Neural progenitor cell (in vitro differentiated cells): ENCODE data around the gene WNT5B. TPM values are rescaled to one million over a fixed set of nuclear protein-coding genes. Genes with fewer than 3 reads are reported as not detected.

Experiments used
- DNase-seq: peaks from one replicate; pipeline ENCODE4 v3.0.0-alpha.2; 2016; ENCODE audit warnings: low spot score
- H2AFZ ChIP-seq: fragments of 200-600 bp; sonication (generic); replicated peaks from 2 replicates; pipeline ENCODE4 v1.6.1; 2016; ENCODE audit warnings: antibody characterized with exemption
- H3F3A ChIP-seq: fragments of 200-600 bp; sonication (generic); 2 replicates; pipeline ENCODE4 v1.6.1; 2016; ENCODE audit warnings: antibody characterized with exemption, low read depth
- H3K27ac ChIP-seq: fragments of 200-600 bp; sonication (generic); 2 replicates; pipeline ENCODE4 v1.5.1; 2016; ENCODE audit warnings: mild to moderate bottlenecking
- H3K27me3 ChIP-seq: fragments of 200-600 bp; sonication (generic); 2 replicates; pipeline ENCODE4 v1.6.1; 2016; ENCODE audit warnings: mild to moderate bottlenecking, moderate library complexity
- H3K36me3 ChIP-seq: fragments of 200-600 bp; sonication (generic); 2 replicates; pipeline ENCODE4 v1.5.1; 2016
- H3K4me1 ChIP-seq: fragments of 200-600 bp; sonication (generic); 2 replicates; pipeline ENCODE4 v1.6.1; 2016; ENCODE audit warnings: mixed run types
- H3K4me2 ChIP-seq: fragments of 200-600 bp; sonication (generic); 2 replicates; pipeline ENCODE4 v1.6.1; 2016
- H3K4me3 ChIP-seq: fragments of 200-600 bp; sonication (generic); 2 replicates; pipeline ENCODE4 v1.5.1; 2016
- H3K79me2 ChIP-seq: fragments of 200-600 bp; sonication (generic); 2 replicates; pipeline ENCODE4 v1.6.1; 2016; ENCODE audit warnings: low read depth
- H3K9ac ChIP-seq: fragments of 200-600 bp; sonication (generic); 2 replicates; pipeline ENCODE4 v1.6.1; 2016
- H3K9me3 ChIP-seq: fragments of 200-600 bp; sonication (generic); 2 replicates; pipeline ENCODE4 v1.5.1; 2016; ENCODE audit warnings: low read depth
- H4K20me1 ChIP-seq: fragments of 200-600 bp; sonication (generic); 2 replicates; pipeline ENCODE4 v1.6.1; 2016; ENCODE audit warnings: low read depth
- H3K27ac Mint-ChIP-seq: 3 replicates; pipeline ENCODE4 v1.8.0; 2021; ENCODE audit warnings: mixed read lengths
- H3K27me3 Mint-ChIP-seq: 2 replicates; pipeline ENCODE4 v1.8.0; 2022; ENCODE audit warnings: low read depth, mild to moderate bottlenecking, inconsistent platforms, moderate library complexity, mixed read lengths; ENCODE audit not compliant: insufficient read depth
- H3K36me3 Mint-ChIP-seq: 3 replicates; pipeline ENCODE4 v1.8.0; 2021; ENCODE audit warnings: mixed read lengths
- H3K4me1 Mint-ChIP-seq: 3 replicates; pipeline ENCODE4 v1.8.0; 2021; ENCODE audit warnings: mixed read lengths
- H3K4me3 Mint-ChIP-seq: 3 replicates; pipeline ENCODE4 v1.8.0; 2021; ENCODE audit warnings: mild to moderate bottlenecking, moderate library complexity, mixed read lengths
- H3K9me3 Mint-ChIP-seq: 3 replicates; pipeline ENCODE4 v1.8.0; 2020; ENCODE audit warnings: mixed read lengths
- EZH2 ChIP-seq: fragments of 200-600 bp; sonication (generic); IDR thresholded peaks from 2 replicates; pipeline ENCODE4 v1.6.1; 2017; ENCODE audit warnings: antibody characterized with exemption, mild to moderate bottlenecking, moderate library complexity
- EZH2phosphoT487 ChIP-seq: fragments of 200-600 bp; sonication (generic); IDR thresholded peaks from 2 replicates; pipeline ENCODE4 v1.6.1; 2017; ENCODE audit warnings: antibody characterized with exemption
- total RNA-seq: library from RNA; depleted of rRNA; stranded (reverse); fragments of >200 nt; gene quantifications from 2 replicates; pipeline ENCODE4 v1.2.3, GENCODE V29; 2015; ENCODE audit warnings: low replicate concordance
- TF ChIP-seq, protein P1 (sequence below): fragments of 200-600 bp; sonication (generic); IDR thresholded peaks from 2 replicates; pipeline ENCODE4 v1.5.1; 2017; ENCODE audit warnings: antibody characterized with exemption, mild to moderate bottlenecking

Gene WNT5B
- total RNA-seq, 1 donor from 2014 or later = 43.7 TPM

DNA sequence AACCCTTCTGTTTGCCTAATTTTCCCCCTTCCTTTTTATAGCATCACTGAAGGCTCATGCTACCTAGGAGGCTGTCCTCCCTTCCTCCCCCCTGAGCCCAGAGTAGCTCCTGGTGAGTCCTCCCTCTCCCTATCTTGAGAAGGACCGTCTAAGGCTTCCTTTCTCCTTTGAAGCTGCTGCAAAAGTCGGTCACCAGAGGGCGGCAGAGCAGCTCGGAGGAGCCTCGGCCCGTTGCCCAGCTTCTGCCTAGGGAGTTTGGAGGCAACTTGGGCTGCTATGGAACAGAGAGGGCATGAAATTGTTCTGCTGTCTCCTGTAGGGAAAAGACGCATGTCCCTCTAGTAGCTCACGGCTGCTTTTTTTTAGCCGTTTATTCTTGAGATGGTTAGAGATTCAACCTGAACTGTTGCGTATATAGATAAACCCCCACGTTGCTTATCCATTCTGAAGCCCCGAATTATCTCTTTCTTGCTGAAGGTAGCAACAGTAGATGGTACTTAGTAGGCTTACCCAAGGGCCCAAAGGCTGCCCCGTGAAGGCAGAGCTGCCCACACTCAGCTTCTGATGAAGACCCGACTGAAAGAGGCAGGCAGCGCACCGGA, 5.7 kb downstream of the WNT5B start:
- peaks cover 37% of the 10 kb centered on the region for H3K27me3 ChIP-seq
- H3K36me3 ChIP-seq = peaks cover 5% of the 10 kb centered on the region
- no peak overlapping the region for H2AFZ ChIP-seq
- H4K20me1 ChIP-seq = peaks cover 60% of the 10 kb centered on the region
- no peaks in the 10 kb centered on the region for H3K9me3 ChIP-seq
- Mint-ChIP-seq H3K9me3 (no peaks in the 10 kb centered on the region), H3K27ac (no peak overlapping the region), H3K4me1 (peaks cover 35% of the 10 kb centered on the region), H3K4me3 (no peak overlapping the region), H3K36me3 (peaks cover 14% of the 10 kb centered on the region), H3K27me3 (peaks cover 20% of the 10 kb centered on the region)
- TF ChIP-seq, protein P1, sequence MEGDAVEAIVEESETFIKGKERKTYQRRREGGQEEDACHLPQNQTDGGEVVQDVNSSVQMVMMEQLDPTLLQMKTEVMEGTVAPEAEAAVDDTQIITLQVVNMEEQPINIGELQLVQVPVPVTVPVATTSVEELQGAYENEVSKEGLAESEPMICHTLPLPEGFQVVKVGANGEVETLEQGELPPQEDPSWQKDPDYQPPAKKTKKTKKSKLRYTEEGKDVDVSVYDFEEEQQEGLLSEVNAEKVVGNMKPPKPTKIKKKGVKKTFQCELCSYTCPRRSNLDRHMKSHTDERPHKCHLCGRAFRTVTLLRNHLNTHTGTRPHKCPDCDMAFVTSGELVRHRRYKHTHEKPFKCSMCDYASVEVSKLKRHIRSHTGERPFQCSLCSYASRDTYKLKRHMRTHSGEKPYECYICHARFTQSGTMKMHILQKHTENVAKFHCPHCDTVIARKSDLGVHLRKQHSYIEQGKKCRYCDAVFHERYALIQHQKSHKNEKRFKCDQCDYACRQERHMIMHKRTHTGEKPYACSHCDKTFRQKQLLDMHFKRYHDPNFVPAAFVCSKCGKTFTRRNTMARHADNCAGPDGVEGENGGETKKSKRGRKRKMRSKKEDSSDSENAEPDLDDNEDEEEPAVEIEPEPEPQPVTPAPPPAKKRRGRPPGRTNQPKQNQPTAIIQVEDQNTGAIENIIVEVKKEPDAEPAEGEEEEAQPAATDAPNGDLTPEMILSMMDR = peak; percentile 80
- no peak for TF ChIP-seq EZH2phosphoT487
- no peak for TF ChIP-seq EZH2
- peaks cover 27% of the 10 kb centered on the region for H3K4me1 ChIP-seq
- DNase-seq = peak; percentile 71
- no peak overlapping the region for H3K9ac ChIP-seq
- no peak overlapping the region for H3K27ac ChIP-seq
- H3F3A ChIP-seq = peaks cover 27% of the 10 kb centered on the region
- no peak overlapping the region for H3K4me3 ChIP-seq
- H3K4me2 ChIP-seq = no peak overlapping the region
- H3K79me2 ChIP-seq = no peaks in the 10 kb centered on the region

DNA sequence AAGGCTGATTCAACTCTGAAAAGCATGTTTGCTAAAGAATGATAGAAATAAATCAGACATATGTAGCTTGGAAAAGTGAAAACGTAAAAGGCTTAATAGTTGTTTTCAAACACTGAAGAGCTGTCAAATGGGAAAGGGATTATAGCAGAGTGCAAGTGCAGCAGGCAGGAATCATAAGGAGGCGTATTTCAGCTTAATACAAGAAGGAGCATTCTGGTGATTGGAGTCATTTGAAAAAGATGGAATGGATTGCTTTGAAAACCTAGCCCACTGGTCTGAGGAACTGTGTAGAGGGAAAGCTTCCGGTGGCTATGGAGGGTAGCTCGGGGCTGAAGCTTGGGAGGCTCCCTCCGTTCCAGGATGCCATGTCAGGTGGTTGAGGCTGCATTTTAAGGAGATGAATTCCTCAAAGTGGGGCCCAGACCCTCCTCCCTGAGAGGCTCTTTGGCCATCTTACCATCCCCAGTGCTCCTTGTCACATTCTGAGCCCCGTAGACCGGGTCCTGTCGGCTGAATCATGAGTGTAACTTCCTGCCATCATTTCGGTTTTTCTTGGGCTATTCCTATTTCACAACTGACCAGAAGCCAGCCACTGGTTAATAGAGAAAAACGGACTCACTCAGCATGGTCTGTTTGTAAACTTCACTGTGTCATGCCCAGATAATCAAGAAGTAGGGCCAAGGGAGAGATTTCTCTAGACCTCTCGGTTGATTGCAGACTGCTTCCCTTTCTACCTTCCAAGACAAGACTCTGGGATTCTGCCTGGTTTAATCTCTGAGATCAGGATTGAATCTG, 6.5 kb downstream of the WNT5B start:
- H3K27ac ChIP-seq = no peak overlapping the region
- H4K20me1 ChIP-seq = peaks cover 56% of the 10 kb centered on the region
- Mint-ChIP-seq H3K9me3 (no peaks in the 10 kb centered on the region), H3K36me3 (peaks cover 18% of the 10 kb centered on the region), H3K4me1 (peaks cover 37% of the 10 kb centered on the region), H3K27me3 (peaks cover 16% of the 10 kb centered on the region), H3K27ac (no peak overlapping the region), H3K4me3 (no peak overlapping the region)
- no peak overlapping the region for H3K9ac ChIP-seq
- H3K9me3 ChIP-seq = no peaks in the 10 kb centered on the region
- peaks cover 5% of the 10 kb centered on the region for H3K36me3 ChIP-seq
- no peak overlapping the region for H3K4me3 ChIP-seq
- H2AFZ ChIP-seq = no peak overlapping the region
- no peak for DNase-seq
- H3K79me2 ChIP-seq = no peaks in the 10 kb centered on the region
- H3F3A ChIP-seq = peaks cover 25% of the 10 kb centered on the region
- H3K4me1 ChIP-seq = peaks cover 24% of the 10 kb centered on the region
- H3K27me3 ChIP-seq = peaks cover 29% of the 10 kb centered on the region
- H3K4me2 ChIP-seq = no peak overlapping the region
- TF ChIP-seq EZH2phosphoT487 = no peak

DNA sequence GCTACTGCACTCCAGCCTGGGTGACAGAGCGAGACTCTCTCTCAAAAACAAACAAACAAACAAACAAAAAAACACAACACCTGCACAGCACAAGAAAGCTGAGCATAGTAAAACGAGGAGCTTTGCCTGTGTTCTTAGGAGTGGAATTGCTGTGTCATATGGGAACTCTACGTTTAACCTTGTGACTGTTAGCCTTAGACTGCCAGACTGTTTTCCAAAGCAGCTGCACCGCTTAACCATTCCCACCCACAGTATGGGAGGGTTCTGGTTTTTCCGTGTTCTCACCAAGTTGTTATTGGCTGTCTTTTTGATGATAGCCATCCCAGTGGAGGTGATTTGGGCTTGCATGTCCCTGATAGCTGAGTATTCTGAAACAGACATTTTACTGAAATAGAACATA, 9.2 kb downstream of the WNT5B start:
- Mint-ChIP-seq H3K4me3 (no peak overlapping the region), H3K27ac (no peak overlapping the region), H3K27me3 (no peaks in the 10 kb centered on the region), H3K9me3 (no peaks in the 10 kb centered on the region), H3K4me1 (peaks cover 32% of the 10 kb centered on the region), H3K36me3 (peaks cover 13% of the 10 kb centered on the region)
- H4K20me1 ChIP-seq = peaks cover 45% of the 10 kb centered on the region
- H3K4me2 ChIP-seq = no peak overlapping the region
- no peaks in the 10 kb centered on the region for H3K9me3 ChIP-seq
- peaks cover 3% of the 10 kb centered on the region for H3K27me3 ChIP-seq
- no peak overlapping the region for H3K27ac ChIP-seq
- peaks cover 9% of the 10 kb centered on the region for H3F3A ChIP-seq
- peaks cover 5% of the 10 kb centered on the region for H3K4me1 ChIP-seq
- no peak overlapping the region for H2AFZ ChIP-seq
- H3K4me3 ChIP-seq = no peak overlapping the region
- H3K36me3 ChIP-seq = peaks cover 5% of the 10 kb centered on the region
- no peak overlapping the region for H3K9ac ChIP-seq
- DNase-seq = no peak
- no peak for TF ChIP-seq EZH2phosphoT487
- TF ChIP-seq, protein P1 = no peak
- TF ChIP-seq EZH2 = no peak
- H3K79me2 ChIP-seq = no peaks in the 10 kb centered on the region

DNA sequence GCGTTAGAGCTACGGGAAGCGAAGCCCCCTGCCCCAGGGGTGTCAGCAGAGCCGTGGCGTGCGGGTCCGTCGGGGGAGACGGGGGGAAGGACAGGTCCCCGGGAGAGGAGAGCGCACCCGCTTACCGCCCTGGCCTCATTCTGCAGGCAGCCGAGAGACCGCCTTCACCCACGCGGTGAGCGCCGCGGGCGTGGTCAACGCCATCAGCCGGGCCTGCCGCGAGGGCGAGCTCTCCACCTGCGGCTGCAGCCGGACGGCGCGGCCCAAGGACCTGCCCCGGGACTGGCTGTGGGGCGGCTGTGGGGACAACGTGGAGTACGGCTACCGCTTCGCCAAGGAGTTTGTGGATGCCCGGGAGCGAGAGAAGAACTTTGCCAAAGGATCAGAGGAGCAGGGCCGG, 10.5 kb downstream of the WNT5B start:
- H3K27ac ChIP-seq = no peak overlapping the region
- H3K4me2 ChIP-seq = no peak overlapping the region
- TF ChIP-seq EZH2 (no peak), EZH2phosphoT487 (no peak)
- TF ChIP-seq, protein P1 = no peak
- no peaks in the 10 kb centered on the region for H3K9me3 ChIP-seq
- Mint-ChIP-seq H3K4me3 (no peak overlapping the region), H3K36me3 (peaks cover 13% of the 10 kb centered on the region), H3K27me3 (no peaks in the 10 kb centered on the region), H3K9me3 (no peaks in the 10 kb centered on the region), H3K27ac (no peak overlapping the region), H3K4me1 (peaks cover 33% of the 10 kb centered on the region)
- no peaks in the 10 kb centered on the region for H3K79me2 ChIP-seq
- H3K36me3 ChIP-seq = peaks cover 5% of the 10 kb centered on the region
- peaks cover 38% of the 10 kb centered on the region for H4K20me1 ChIP-seq
- no peaks in the 10 kb centered on the region for H3F3A ChIP-seq
- peaks cover 3% of the 10 kb centered on the region for H3K27me3 ChIP-seq
- no peak for DNase-seq
- H3K4me1 ChIP-seq = no peaks in the 10 kb centered on the region
- no peak overlapping the region for H3K4me3 ChIP-seq
- no peak overlapping the region for H2AFZ ChIP-seq
- no peak overlapping the region for H3K9ac ChIP-seq
